ENCODE data around the gene HBA2.
"Not testable (repeated sequence)": the region's sequence is repeated elsewhere in the genome, so short reads cannot be mapped to it uniquely, and the experiment has no call there.

The HBA2 gene

GRCh38 chr16:168424-168823 lies 4.3 kb upstream of the HBA2 start:
- 79% methylated on average over 5 of the region's 6 CpGs for WGBS (ENCODE audit: insufficient coverage)
- H3K4me3 ChIP-seq (ENCODE audit: control insufficient read depth in 1 of 7, extremely low read depth in 1 of 7, insufficient read depth in 4 of 7, low read depth in 2 of 7, low read length in 6 of 7), result no peak overlapping the region
- H3K27ac ChIP-seq (ENCODE audit: insufficient read depth in 1 of 2, low read depth in 1 of 2, low read length in 2 of 2, poor library complexity in 1 of 2, severe bottlenecking in 2 of 2), result no peak overlapping the region
- DNase-seq, result peak in 1 of 3 donors; percentile 7
- peaks cover 0 to 74% (median 34%) of the 10 kb centered on the region in 5 experiments for H3K27me3 ChIP-seq (replicated peaks in 2 of 5; ENCODE audit: control insufficient read depth in 4 of 5, insufficient read depth in 5 of 5, low read length in 4 of 5)
- no peaks in the 10 kb centered on the region for H3K9me3 ChIP-seq (ENCODE audit: control extremely low read depth in 1 of 5, control insufficient read depth in 4 of 5, insufficient read depth in 2 of 5, low read depth in 1 of 5, low read length in 4 of 5)
- no peaks in the 10 kb centered on the region for H3K36me3 ChIP-seq (ENCODE audit: control insufficient read depth in 4 of 4, insufficient read depth in 4 of 4, low read length in 3 of 4)
- ChIA-PET CTCF (interaction anchor here (1.0 to 2.7 kb wide), 6 partner anchors 10 to 194 kb away, joined by 3 to 12 read pairs (median 4); no protein-coding TSS in a partner anchor), POLR2A (interaction anchor here (0.6 kb wide), 1 partner anchor 30 kb away, joined by 4 read pairs; the partner anchor contains the start of gene NPRL3)
- peaks cover 0 to 29% (median 19%) of the 10 kb centered on the region in 4 experiments for H3K4me1 ChIP-seq (ENCODE audit: control extremely low read depth in 1 of 4, control insufficient read depth in 4 of 4, insufficient read depth in 4 of 4, low read length in 3 of 4)

GRCh38 chr16:169014-169413 lies 3.7 kb upstream of the HBA2 start:
- 60% methylated on average over 1 of the region's 3 CpGs for WGBS (ENCODE audit: insufficient coverage)

DNA sequence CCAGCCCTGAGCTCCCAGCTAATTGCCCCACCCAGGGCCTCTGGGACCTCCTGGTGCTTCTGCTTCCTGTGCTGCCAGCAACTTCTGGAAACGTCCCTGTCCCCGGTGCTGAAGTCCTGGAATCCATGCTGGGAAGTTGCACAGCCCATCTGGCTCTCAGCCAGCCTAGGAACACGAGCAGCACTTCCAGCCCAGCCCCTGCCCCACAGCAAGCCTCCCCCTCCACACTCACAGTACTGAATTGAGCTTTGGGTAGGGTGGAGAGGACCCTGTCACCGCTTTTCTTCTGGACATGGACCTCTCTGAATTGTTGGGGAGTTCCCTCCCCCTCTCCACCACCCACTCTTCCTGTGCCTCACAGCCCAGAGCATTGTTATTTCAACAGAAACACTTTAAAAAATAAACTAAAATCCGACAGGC lies 2.6 kb upstream of the HBA2 start:
- H3K4me3 ChIP-seq (ENCODE audit: control insufficient read depth in 1 of 7, extremely low read depth in 1 of 7, insufficient read depth in 4 of 7, low read depth in 2 of 7, low read length in 6 of 7); CTCF ChIA-PET; H3K36me3 ChIP-seq (ENCODE audit: control insufficient read depth in 4 of 4, insufficient read depth in 4 of 4, low read length in 3 of 4); H3K9me3 ChIP-seq (ENCODE audit: control extremely low read depth in 1 of 5, control insufficient read depth in 4 of 5, insufficient read depth in 2 of 5, low read depth in 1 of 5, low read length in 4 of 5); DNase-seq; H3K27ac ChIP-seq (ENCODE audit: insufficient read depth in 1 of 2, low read depth in 1 of 2, low read length in 2 of 2, poor library complexity in 1 of 2, severe bottlenecking in 2 of 2); POLR2A ChIA-PET: not testable (repeated sequence)
- 0% methylated on average over 2 of the region's 5 CpGs for WGBS (ENCODE audit: insufficient coverage)
- Histone ChIP-seq H3K4me1 (ENCODE audit: control extremely low read depth in 1 of 4, control insufficient read depth in 4 of 4, insufficient read depth in 4 of 4, low read length in 3 of 4) (peaks cover 0 to 37% (median 24%) of the 10 kb centered on the region in 4 experiments), H3K27me3 (replicated peaks in 2 of 5; ENCODE audit: control insufficient read depth in 4 of 5, insufficient read depth in 5 of 5, low read length in 4 of 5) (peaks cover 0 to 87% (median 35%) of the 10 kb centered on the region in 5 experiments)

More at GRCh38 chr16:169014-169413, 3.7 kb upstream of the HBA2 start:
- Histone ChIP-seq H3K27ac (ENCODE audit: insufficient read depth in 1 of 2, low read depth in 1 of 2, low read length in 2 of 2, poor library complexity in 1 of 2, severe bottlenecking in 2 of 2) (no peak overlapping the region), H3K4me1 (ENCODE audit: control extremely low read depth in 1 of 4, control insufficient read depth in 4 of 4, insufficient read depth in 4 of 4, low read length in 3 of 4) (peaks cover 0 to 31% (median 20%) of the 10 kb centered on the region in 4 experiments), H3K36me3 (ENCODE audit: control insufficient read depth in 4 of 4, insufficient read depth in 4 of 4, low read length in 3 of 4) (no peaks in the 10 kb centered on the region), H3K4me3 (ENCODE audit: control insufficient read depth in 1 of 7, extremely low read depth in 1 of 7, insufficient read depth in 4 of 7, low read depth in 2 of 7, low read length in 6 of 7) (no peak overlapping the region), H3K9me3 (ENCODE audit: control extremely low read depth in 1 of 5, control insufficient read depth in 4 of 5, insufficient read depth in 2 of 5, low read depth in 1 of 5, low read length in 4 of 5) (peaks cover 0 to 2% (median 0%) of the 10 kb centered on the region in 5 experiments), H3K27me3 (replicated peaks in 2 of 5; ENCODE audit: control insufficient read depth in 4 of 5, insufficient read depth in 5 of 5, low read length in 4 of 5) (peaks cover 0 to 79% (median 34%) of the 10 kb centered on the region in 5 experiments)
- CTCF ChIA-PET, result interaction anchor here (1.0 to 2.7 kb wide), 4 partner anchors 10 to 19 kb away, joined by 3 to 12 read pairs (median 4); no protein-coding TSS in a partner anchor
- POLR2A ChIA-PET, result no interaction called here
- no peak for DNase-seq

DNA sequence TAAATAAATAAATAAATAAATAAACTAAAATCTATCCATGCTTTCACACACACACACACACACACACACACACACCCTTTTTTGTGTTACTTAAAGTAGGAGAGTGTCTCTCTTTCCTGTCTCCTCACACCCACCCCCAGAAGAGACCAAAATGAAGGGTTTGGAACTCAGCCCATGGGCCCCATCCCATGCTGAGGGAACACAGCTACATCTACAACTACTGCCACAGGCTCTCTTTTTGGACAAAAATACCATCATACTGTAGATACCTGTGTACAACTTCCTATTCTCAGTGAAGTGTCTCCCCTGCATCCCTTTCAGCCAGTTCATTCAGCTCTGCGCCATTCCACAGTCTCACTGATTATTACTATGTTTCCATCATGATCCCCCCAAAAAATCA lies 1.9 kb upstream of the HBA2 start:
- CTCF ChIA-PET, result interaction anchor here (0.6 to 1.3 kb wide), 2 partner anchors 13 to 368 kb away, joined by 3 read pairs; no protein-coding TSS in a partner anchor

GRCh38 chr16:173211-173854 lies 657 bp downstream of the HBA2 start:
- DNase-seq; CTCF ChIA-PET; H3K27ac ChIP-seq (ENCODE audit: insufficient read depth in 1 of 2, low read depth in 1 of 2, low read length in 2 of 2, poor library complexity in 1 of 2, severe bottlenecking in 2 of 2); H3K36me3 ChIP-seq (ENCODE audit: control insufficient read depth in 4 of 4, insufficient read depth in 4 of 4, low read length in 3 of 4); POLR2A ChIA-PET; H3K4me3 ChIP-seq (ENCODE audit: control insufficient read depth in 1 of 7, extremely low read depth in 1 of 7, insufficient read depth in 4 of 7, low read depth in 2 of 7, low read length in 6 of 7); H3K9me3 ChIP-seq (ENCODE audit: control extremely low read depth in 1 of 5, control insufficient read depth in 4 of 5, insufficient read depth in 2 of 5, low read depth in 1 of 5, low read length in 4 of 5): not testable (repeated sequence)
- peaks cover 0 to 23% (median 14%) of the 10 kb centered on the region in 4 experiments for H3K4me1 ChIP-seq (ENCODE audit: control extremely low read depth in 1 of 4, control insufficient read depth in 4 of 4, insufficient read depth in 4 of 4, low read length in 3 of 4)
- WGBS (ENCODE audit: insufficient coverage), result 7% methylated on average over 13 of the region's 44 CpGs
- peaks cover 0 to 76% (median 29%) of the 10 kb centered on the region in 5 experiments for H3K27me3 ChIP-seq (replicated peaks in 2 of 5; ENCODE audit: control insufficient read depth in 4 of 5, insufficient read depth in 5 of 5, low read length in 4 of 5)

More for the DNA sequence above, 1.9 kb upstream of the HBA2 start:
- WGBS (ENCODE audit: insufficient coverage), result no CpG with 5 or more reads among the region's 1 CpG
- H3K4me1 ChIP-seq (ENCODE audit: control extremely low read depth in 1 of 4, control insufficient read depth in 4 of 4, insufficient read depth in 4 of 4, low read length in 3 of 4), result peaks cover 0 to 35% (median 22%) of the 10 kb centered on the region in 4 experiments
- H3K36me3 ChIP-seq (ENCODE audit: control insufficient read depth in 4 of 4, insufficient read depth in 4 of 4, low read length in 3 of 4), result no peaks in the 10 kb centered on the region
- H3K27me3 ChIP-seq (replicated peaks in 2 of 5; ENCODE audit: control insufficient read depth in 4 of 5, insufficient read depth in 5 of 5, low read length in 4 of 5), result peaks cover 0 to 87% (median 34%) of the 10 kb centered on the region in 5 experiments
- H3K27ac ChIP-seq (ENCODE audit: insufficient read depth in 1 of 2, low read depth in 1 of 2, low read length in 2 of 2, poor library complexity in 1 of 2, severe bottlenecking in 2 of 2), result no peak overlapping the region
- H3K4me3 ChIP-seq (ENCODE audit: control insufficient read depth in 1 of 7, extremely low read depth in 1 of 7, insufficient read depth in 4 of 7, low read depth in 2 of 7, low read length in 6 of 7), result no peak overlapping the region
- peaks cover 0 to 2% (median 0%) of the 10 kb centered on the region in 5 experiments for H3K9me3 ChIP-seq (ENCODE audit: control extremely low read depth in 1 of 5, control insufficient read depth in 4 of 5, insufficient read depth in 2 of 5, low read depth in 1 of 5, low read length in 4 of 5)
- DNase-seq, result no peak
- POLR2A ChIA-PET, result no interaction called here

GRCh38 chr16:173928-174769 lies 1.5 kb downstream of the HBA2 start:
- H3K27ac ChIP-seq (ENCODE audit: insufficient read depth in 1 of 2, low read depth in 1 of 2, low read length in 2 of 2, poor library complexity in 1 of 2, severe bottlenecking in 2 of 2); POLR2A ChIA-PET; DNase-seq; H3K36me3 ChIP-seq (ENCODE audit: control insufficient read depth in 4 of 4, insufficient read depth in 4 of 4, low read length in 3 of 4); H3K9me3 ChIP-seq (ENCODE audit: control extremely low read depth in 1 of 5, control insufficient read depth in 4 of 5, insufficient read depth in 2 of 5, low read depth in 1 of 5, low read length in 4 of 5): not testable (repeated sequence)
- Histone ChIP-seq H3K27me3 (replicated peaks in 2 of 5; ENCODE audit: control insufficient read depth in 4 of 5, insufficient read depth in 5 of 5, low read length in 4 of 5) (peaks cover 0 to 76% (median 21%) of the 10 kb centered on the region in 5 experiments), H3K4me1 (ENCODE audit: control extremely low read depth in 1 of 4, control insufficient read depth in 4 of 4, insufficient read depth in 4 of 4, low read length in 3 of 4) (peaks cover 0 to 23% (median 14%) of the 10 kb centered on the region in 4 experiments), H3K4me3 (ENCODE audit: control insufficient read depth in 1 of 7, extremely low read depth in 1 of 7, insufficient read depth in 4 of 7, low read depth in 2 of 7, low read length in 6 of 7) (peak overlapping the region in 2 of 7 experiments; percentile 46 to 57)
- CTCF ChIA-PET, result interaction anchor here (1.0 to 1.7 kb wide), 3 partner anchors 15 to 57 kb away, joined by 3 to 4 read pairs (median 3); no protein-coding TSS in a partner anchor
- WGBS (ENCODE audit: insufficient coverage), result 27% methylated on average over 4 of the region's 13 CpGs
